ENCODE measurements around the gene LSAMP.

DNA sequence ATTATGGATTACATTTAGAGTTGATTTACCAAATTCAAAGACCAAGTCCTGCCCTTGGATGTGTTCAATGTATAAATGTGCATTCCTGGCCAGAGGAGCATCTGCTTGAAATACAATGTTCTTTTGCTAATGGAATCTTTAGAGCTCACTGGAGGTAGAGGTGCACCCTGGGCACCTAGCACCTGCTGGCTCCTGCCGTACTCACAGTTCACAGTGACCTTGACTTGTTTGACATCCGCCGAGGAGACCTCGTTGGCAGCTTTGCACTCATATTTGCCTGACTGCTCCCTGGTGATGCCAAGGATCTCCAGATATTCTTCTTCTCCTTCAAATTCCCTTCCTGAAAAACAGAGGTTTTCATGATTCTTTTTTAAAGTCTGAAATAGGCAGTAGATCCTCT is 593.0 kb downstream of the LSAMP start:
- TF ChIP-seq, protein P1, sequence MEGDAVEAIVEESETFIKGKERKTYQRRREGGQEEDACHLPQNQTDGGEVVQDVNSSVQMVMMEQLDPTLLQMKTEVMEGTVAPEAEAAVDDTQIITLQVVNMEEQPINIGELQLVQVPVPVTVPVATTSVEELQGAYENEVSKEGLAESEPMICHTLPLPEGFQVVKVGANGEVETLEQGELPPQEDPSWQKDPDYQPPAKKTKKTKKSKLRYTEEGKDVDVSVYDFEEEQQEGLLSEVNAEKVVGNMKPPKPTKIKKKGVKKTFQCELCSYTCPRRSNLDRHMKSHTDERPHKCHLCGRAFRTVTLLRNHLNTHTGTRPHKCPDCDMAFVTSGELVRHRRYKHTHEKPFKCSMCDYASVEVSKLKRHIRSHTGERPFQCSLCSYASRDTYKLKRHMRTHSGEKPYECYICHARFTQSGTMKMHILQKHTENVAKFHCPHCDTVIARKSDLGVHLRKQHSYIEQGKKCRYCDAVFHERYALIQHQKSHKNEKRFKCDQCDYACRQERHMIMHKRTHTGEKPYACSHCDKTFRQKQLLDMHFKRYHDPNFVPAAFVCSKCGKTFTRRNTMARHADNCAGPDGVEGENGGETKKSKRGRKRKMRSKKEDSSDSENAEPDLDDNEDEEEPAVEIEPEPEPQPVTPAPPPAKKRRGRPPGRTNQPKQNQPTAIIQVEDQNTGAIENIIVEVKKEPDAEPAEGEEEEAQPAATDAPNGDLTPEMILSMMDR (conservative IDR thresholded peaks at IDR 0.05; ENCODE audit: low read length), result no peak
- no peak for TF ChIP-seq EZH2phosphoT487 (IDR thresholded peaks at IDR 0.05; ENCODE audit: borderline replicate concordance)
